Endothelial cell of umbilical vein (primary cell): Measurements from ENCODE around the gene CKS1B. TPM values are rescaled to one million over a fixed set of nuclear protein-coding genes. Genes with fewer than 3 reads are reported as not detected.

Experiments
- BruUV-seq: library from RNA; stranded (reverse); fragments of 400-500 nt; replicated peaks from 2 replicates; lab custom pipeline; 2021; lab: Mats Ljungman, UMichigan
- CTCF ChIA-PET: fragments of 300-600, 350-600 bp; sonication (Branson Sonifier 250); formaldehyde crosslinking; loops from one replicate; lab custom pipeline; 2021; ENCODE audit warnings: antibody characterized with exemption, inconsistent platforms; lab: Charles Lee
- POLR2A ChIA-PET: fragments of 300-600, 350-600 bp; sonication (Branson Sonifier 250); formaldehyde crosslinking; loops from one replicate; lab custom pipeline; 2021; ENCODE audit warnings: antibody characterized with exemption, inconsistent platforms; lab: Charles Lee
- DNase-seq: peaks from one replicate; pipeline ENCODE4 v3.0.0-alpha.2; 2011; ENCODE audit warnings: low read depth, low spot score
- FAIRE-seq: peaks from 2 replicates; lab custom pipeline; 2011; peaks lifted over from hg19 to GRCh38; lab: Jason Lieb, UNC
- H2AFZ ChIP-seq: 2 replicates; pipeline ENCODE4 v1.6.0; 2012; ENCODE audit warnings: low read depth, low read length, control low read depth, inconsistent platforms
- H3K27ac ChIP-seq: 2 replicates; pipeline ENCODE4 v1.5.1; 2011; ENCODE audit warnings: low read depth, mild to moderate bottlenecking, control low read depth, low read length, moderate library complexity; ENCODE audit not compliant: insufficient read depth
- H3K27me3 ChIP-seq, 2 experiments: 2 replicates each; pipeline versions ENCODE4 v1.6.0 to v1.6.1; 2011; ENCODE audit warnings: low read length in 2 of 2, mixed read lengths in 1 of 2; ENCODE audit not compliant: control insufficient read depth in 2 of 2, insufficient read depth in 2 of 2
- H3K36me3 ChIP-seq, 2 experiments: 2 replicates in 1 of 2; 3 replicates in 1 of 2; pipeline ENCODE4 v1.5.1; 2011; ENCODE audit warnings: low read length in 2 of 2, mild to moderate bottlenecking in 1 of 2, moderate library complexity in 1 of 2; ENCODE audit not compliant: control insufficient read depth in 2 of 2, insufficient read depth in 2 of 2; ENCODE audit errors: extremely low read depth in 1 of 2
- H3K4me1 ChIP-seq: 3 replicates; pipeline ENCODE4 v1.5.1; 2011; ENCODE audit warnings: mild to moderate bottlenecking, low read length; ENCODE audit not compliant: control insufficient read depth, insufficient read depth; ENCODE audit errors: extremely low read depth
- H3K4me2 ChIP-seq: 2 replicates; pipeline ENCODE4 v1.6.1; 2011; ENCODE audit warnings: low read length, control low read depth, mixed read lengths; ENCODE audit not compliant: insufficient read depth
- H3K4me3 ChIP-seq, 3 experiments: fragments of 200-600 bp in 1 of 3; sonication (generic), shearing (Covaris generic) in 1 of 3; replicated peaks in 1 of 3; 2 replicates each; pipeline ENCODE4 v1.5.1; 2011 to 2016; ENCODE audit warnings: control low read depth in 3 of 3, low read length in 3 of 3, mild to moderate bottlenecking in 2 of 3, inconsistent platforms in 1 of 3, low read depth in 1 of 3, moderate library complexity in 1 of 3; ENCODE audit not compliant: insufficient read depth in 1 of 3
- H3K79me2 ChIP-seq: 2 replicates; pipeline ENCODE4 v1.6.0; 2012; ENCODE audit warnings: low read length, inconsistent platforms; ENCODE audit not compliant: control insufficient read depth, insufficient read depth
- H3K9ac ChIP-seq: replicated peaks from 2 replicates; pipeline ENCODE3; 2011; ENCODE audit warnings: low read length, control low read depth; ENCODE audit not compliant: insufficient read depth; ENCODE audit errors: extremely low read depth
- H3K9me1 ChIP-seq: replicated peaks from 3 replicates; pipeline ENCODE4 v1.6.0; 2011; ENCODE audit warnings: mild to moderate bottlenecking, low read length; ENCODE audit not compliant: control insufficient read depth, insufficient read depth; ENCODE audit errors: extremely low read depth
- H3K9me3 ChIP-seq: replicated peaks from 2 replicates; pipeline ENCODE4 v1.5.1; 2012; ENCODE audit warnings: low read length, inconsistent platforms; ENCODE audit not compliant: control insufficient read depth, insufficient read depth
- H4K20me1 ChIP-seq: replicated peaks from 2 replicates; pipeline ENCODE3; 2011; ENCODE audit warnings: mild to moderate bottlenecking, low read length; ENCODE audit not compliant: control insufficient read depth, insufficient read depth; ENCODE audit errors: extremely low read depth
- CTCF ChIP-seq, 2 donors: IDR thresholded peaks; 1 replicate in 1 of 2; 2 replicates in 1 of 2; pipeline ENCODE4 v1.5.1; 2011; ENCODE audit warnings: low read length in 2 of 2, mild to moderate bottlenecking in 2 of 2, moderate library complexity in 2 of 2, control low read depth in 1 of 2, inconsistent platforms in 1 of 2, low read depth in 1 of 2; ENCODE audit not compliant: insufficient read depth in 1 of 2; ENCODE audit errors: extremely low read depth in 1 of 2
- EZH2 ChIP-seq: IDR thresholded peaks from 2 replicates; pipeline ENCODE4 v1.6.1; 2012; ENCODE audit warnings: borderline replicate concordance, low read depth, mild to moderate bottlenecking, moderate library complexity, low read length, inconsistent platforms; ENCODE audit not compliant: severe bottlenecking
- FOS ChIP-seq: IDR thresholded peaks from 2 replicates; pipeline ENCODE4 v1.6.1; 2011; ENCODE audit warnings: mild to moderate bottlenecking, low read length, moderate library complexity, borderline replicate concordance; ENCODE audit not compliant: insufficient read depth
- GATA2 ChIP-seq: IDR thresholded peaks from 2 replicates; pipeline ENCODE4 v1.7.0; 2011; ENCODE audit warnings: low read depth, mild to moderate bottlenecking, moderate library complexity, mixed read lengths, low read length; ENCODE audit not compliant: insufficient read length, insufficient read depth
- JUN ChIP-seq: IDR thresholded peaks from 2 replicates; pipeline ENCODE4 v1.6.1; 2011; ENCODE audit warnings: borderline replicate concordance, low read depth; ENCODE audit not compliant: insufficient read length, insufficient read depth
- MAX ChIP-seq: IDR thresholded peaks from 2 replicates; pipeline ENCODE4 v1.6.1; 2011; ENCODE audit not compliant: insufficient read depth, insufficient read length
- MYC ChIP-seq: IDR thresholded peaks from one replicate; pipeline ENCODE4 v1.6.1; 2011; ENCODE audit warnings: mild to moderate bottlenecking, low read depth, low read length
- POLR2A ChIP-seq: IDR thresholded peaks from 2 replicates; pipeline ENCODE4 v1.6.1; 2012; ENCODE audit warnings: low read depth, mild to moderate bottlenecking, control low read depth, low read length
- POLR2AphosphoS5 ChIP-seq: IDR thresholded peaks from 2 replicates; pipeline ENCODE4 v1.6.1; 2012; ENCODE audit warnings: low read depth, mild to moderate bottlenecking, control low read depth, low read length, moderate library complexity; ENCODE audit not compliant: insufficient read depth
- dilution Hi-C: fragments of 300-500 bp; cut with MboI; formaldehyde crosslinking; loops from one replicate; pipeline ENCODE4 v1.15.0; 2019; ENCODE audit warnings: low sequenced_read_pairs; ENCODE audit not compliant: extremely low pct_ligation_motif_present
- intact Hi-C: fragments of 100-400 bp; cut with micrococcal nuclease; formaldehyde crosslinking; loops from one replicate; pipeline ENCODE4 v1.10.0; 2022
- polyA plus RNA-seq, 4 experiments: library from polyadenylated mRNA; depleted of rRNA in 3 of 4; stranded (reverse) in 3 of 4; unstranded in 1 of 4; fragments of >200 nt; gene quantifications; 2 replicates each; pipeline versions ENCODE4 v1.2.1 to v1.2.3, GENCODE V29; 2011 to 2012; ENCODE audit warnings: missing spikeins in 1 of 4
- total RNA-seq: library from RNA; stranded (reverse); gene quantifications from 2 replicates; pipeline ENCODE4 v1.2.3, GENCODE V29; 2021

CKS1B gene
- total and polyA plus RNA-seq, 2 donors (not counting 3 experiments of a cell fraction or from before 2014, with no cell fraction given), result 126 to 280 TPM

- TF ChIP-seq CTCF (IDR thresholded peaks at IDR 0.05; ENCODE audit: extremely low read depth in 1 of 2, insufficient read depth in 1 of 2, low read depth in 1 of 2, low read length in 2 of 2), result peak in 1 of 2 donors; percentile 40
- TF ChIP-seq JUN, result no peak
- no peak for TF ChIP-seq FOS
- TF ChIP-seq MAX, result no peak
- no peak for TF ChIP-seq POLR2A
- TF ChIP-seq MYC, result no peak
- TF ChIP-seq POLR2AphosphoS5, result peak; percentile 41
- no peak for TF ChIP-seq EZH2
- no peak for TF ChIP-seq GATA2
- Histone ChIP-seq H2AFZ (no peak overlapping the region), H3K9me3 (no peaks in the 10 kb centered on the region), H3K27me3 (no peaks in the 10 kb centered on the region), H3K4me2 (no peak overlapping the region), H3K27ac (no peak overlapping the region), H3K4me3 (no peak overlapping the region), H3K9me1 (no peaks in the 10 kb centered on the region), H3K4me1 (peaks cover 2% of the 10 kb centered on the region), H3K79me2 (peaks cover 4% of the 10 kb centered on the region), H4K20me1 (no peaks in the 10 kb centered on the region), H3K9ac (no peak overlapping the region), H3K36me3 (peaks cover 3 to 18% of the 10 kb centered on the region in 2 experiments)
- ChIA-PET POLR2A (interaction anchor here (0.9 to 1.7 kb wide), 3 partner anchors 9 to 24 kb away, joined by 3 to 5 read pairs (median 4); no protein-coding TSS in a partner anchor), CTCF (interaction anchor here (0.5 to 4.7 kb wide), 19 partner anchors 10 to 174 kb away, joined by 3 to 65 read pairs (median 5); partner anchors contain the start of genes ADAM15, EFNA4, FLAD1 and PBXIP1)
- dilution Hi-C loops (no loop called here), intact Hi-C loops (no loop called here)
- BruUV-seq, result no TSS peak
- DNase-seq (no peak), FAIRE-seq (no peak)
Measured at GRCh38 chr1:154992721-154993571, 18.5 kb downstream of the CKS1B start.
